ENCODE results near the gene LGR5. TPM values are rescaled to one million over a fixed set of nuclear protein-coding genes. Genes with fewer than 3 reads are reported as not detected.

The LGR5 gene, protein sequence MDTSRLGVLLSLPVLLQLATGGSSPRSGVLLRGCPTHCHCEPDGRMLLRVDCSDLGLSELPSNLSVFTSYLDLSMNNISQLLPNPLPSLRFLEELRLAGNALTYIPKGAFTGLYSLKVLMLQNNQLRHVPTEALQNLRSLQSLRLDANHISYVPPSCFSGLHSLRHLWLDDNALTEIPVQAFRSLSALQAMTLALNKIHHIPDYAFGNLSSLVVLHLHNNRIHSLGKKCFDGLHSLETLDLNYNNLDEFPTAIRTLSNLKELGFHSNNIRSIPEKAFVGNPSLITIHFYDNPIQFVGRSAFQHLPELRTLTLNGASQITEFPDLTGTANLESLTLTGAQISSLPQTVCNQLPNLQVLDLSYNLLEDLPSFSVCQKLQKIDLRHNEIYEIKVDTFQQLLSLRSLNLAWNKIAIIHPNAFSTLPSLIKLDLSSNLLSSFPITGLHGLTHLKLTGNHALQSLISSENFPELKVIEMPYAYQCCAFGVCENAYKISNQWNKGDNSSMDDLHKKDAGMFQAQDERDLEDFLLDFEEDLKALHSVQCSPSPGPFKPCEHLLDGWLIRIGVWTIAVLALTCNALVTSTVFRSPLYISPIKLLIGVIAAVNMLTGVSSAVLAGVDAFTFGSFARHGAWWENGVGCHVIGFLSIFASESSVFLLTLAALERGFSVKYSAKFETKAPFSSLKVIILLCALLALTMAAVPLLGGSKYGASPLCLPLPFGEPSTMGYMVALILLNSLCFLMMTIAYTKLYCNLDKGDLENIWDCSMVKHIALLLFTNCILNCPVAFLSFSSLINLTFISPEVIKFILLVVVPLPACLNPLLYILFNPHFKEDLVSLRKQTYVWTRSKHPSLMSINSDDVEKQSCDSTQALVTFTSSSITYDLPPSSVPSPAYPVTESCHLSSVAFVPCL
- polyA plus RNA-seq (ENCODE audit: insufficient read length), result 2.4 TPM

DNA sequence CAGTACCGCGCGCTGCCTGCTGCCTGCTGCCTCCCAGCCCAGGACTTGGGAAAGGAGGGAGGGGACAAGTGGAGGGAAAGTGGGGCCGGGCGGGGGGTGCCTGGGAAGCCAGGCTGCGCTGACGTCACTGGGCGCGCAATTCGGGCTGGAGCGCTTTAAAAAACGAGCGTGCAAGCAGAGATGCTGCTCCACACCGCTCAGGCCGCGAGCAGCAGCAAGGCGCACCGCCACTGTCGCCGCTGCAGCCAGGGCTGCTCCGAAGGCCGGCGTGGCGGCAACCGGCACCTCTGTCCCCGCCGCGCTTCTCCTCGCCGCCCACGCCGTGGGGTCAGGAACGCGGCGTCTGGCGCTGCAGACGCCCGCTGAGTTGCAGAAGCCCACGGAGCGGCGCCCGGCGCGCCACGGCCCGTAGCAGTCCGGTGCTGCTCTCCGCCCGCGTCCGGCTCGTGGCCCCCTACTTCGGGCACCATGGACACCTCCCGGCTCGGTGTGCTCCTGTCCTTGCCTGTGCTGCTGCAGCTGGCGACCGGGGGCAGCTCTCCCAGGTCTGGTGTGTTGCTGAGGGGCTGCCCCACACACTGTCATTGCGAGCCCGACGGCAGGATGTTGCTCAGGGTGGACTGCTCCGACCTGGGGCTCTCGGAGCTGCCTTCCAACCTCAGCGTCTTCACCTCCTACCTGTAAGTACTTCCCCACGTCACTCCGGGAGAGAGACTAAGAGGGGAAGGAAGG lies at the start of gene LGR5:
Gene LGR5 (plus strand): TSS at position 186 of the 732 bp plus-strand sequence. CDS start 283 bp downstream, at position 469.
- peak; percentile 83 for DNase-seq

DNA sequence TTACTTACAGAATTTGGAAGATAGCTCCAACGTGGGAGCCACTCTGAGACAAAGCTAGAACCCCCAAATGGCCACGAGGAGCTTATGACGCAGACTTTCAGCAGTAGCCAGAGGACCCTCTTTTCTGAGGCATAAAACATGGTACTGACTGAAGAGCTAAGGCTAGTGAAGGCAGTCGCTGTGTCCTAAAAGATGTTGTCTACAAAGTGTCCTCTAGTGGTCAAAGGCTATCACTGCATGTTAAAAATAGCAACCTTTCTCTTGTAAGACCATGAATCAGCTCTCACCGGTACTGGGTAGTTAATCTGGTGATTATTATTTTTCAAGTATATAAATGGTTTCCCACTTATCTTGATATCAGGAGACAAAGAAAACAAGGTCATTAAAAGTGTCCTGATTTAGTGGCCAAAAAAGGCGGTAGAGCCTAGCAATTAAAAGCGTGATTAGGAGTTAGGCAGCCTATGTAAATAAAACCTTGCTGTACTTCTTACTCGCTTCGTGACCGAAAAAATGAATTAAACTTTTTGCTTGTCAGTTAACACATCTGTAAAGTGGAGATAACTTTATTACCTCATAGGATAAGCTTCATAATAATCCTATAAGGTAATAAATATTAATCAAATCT lies 47.0 kb upstream of the LGR5 start:
- peak; percentile 32 for DNase-seq

DNA sequence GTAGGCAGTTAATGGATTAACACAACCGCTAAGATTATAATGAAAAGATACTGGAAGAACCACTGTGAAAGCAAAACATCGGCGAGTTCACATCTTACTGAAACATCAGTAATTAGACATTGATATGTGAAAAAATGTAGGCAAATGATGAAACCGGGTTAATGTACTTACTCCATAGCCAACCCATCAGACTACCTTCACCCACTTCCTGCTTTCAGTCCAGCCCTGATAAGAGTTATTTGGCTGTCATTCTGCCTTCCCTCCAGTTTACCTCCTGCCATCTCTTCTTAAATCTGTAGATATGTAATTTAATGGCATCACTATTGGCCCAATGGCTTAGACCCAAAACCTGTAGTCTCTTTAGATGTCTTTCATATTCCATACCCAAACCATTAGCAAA lies 46.0 kb upstream of the LGR5 start:
- no peak for DNase-seq

DNA sequence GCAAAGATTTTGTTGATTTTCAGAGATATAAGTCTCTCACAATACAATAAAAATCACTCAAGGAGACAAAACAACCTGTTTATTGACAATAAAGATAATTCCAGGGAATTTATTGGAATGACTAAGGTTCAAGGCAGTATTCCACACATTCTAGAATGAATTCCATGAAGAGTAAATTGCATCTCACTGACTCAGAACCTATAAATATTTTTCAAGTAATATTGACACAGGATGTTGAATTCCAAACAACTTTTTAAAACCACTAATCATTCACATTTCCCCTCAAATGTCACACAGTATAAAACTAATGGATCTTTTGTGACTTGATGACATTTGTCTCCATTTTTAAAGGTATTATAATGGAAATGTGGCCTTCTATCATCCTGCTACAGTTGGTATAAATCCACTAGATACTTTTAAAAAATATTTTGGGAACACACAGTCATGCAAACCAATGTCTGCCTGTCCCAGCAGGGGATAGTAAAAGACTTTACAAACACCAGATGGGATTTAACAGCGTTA lies 42.1 kb upstream of the LGR5 start:
- no peak for DNase-seq

DNA sequence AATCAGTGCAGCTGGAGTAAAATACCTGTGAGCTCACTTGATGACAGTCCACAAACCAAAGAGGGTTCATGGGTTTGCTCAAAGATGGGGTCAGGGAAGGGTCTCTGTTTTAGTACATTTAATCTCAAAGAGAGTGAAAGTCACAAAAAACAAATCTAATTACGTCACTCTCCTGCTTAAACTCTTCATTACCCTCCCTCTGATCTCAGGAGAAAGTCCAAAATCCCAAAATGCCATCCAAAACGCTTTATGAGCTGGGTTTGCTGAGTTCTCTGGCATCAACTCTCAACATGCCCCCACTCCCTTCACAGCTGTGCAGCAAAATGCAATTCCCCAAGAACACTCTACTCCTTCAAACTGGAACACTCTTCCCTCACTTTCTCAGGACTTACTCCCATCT lies 40.4 kb upstream of the LGR5 start:
- DNase-seq, result no peak

DNA sequence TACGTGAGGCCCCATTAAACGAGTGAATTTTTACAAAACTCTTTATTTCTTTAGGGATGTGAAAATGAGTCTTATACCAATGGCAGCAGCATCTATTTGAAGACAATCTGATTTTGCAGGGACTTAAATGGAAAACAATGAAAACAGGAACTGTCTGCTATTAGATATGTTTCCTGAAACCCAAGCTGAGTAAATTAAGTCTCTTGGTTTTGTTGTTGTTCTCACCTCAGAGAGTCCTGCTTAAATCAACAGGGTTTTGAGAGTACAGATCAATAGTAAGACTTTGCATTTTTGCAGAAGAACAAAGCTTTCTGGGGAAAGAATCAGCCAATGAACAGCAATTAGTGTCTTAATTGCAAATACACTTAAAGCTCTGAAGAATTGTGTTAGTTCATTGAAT lies 39.1 kb upstream of the LGR5 start:
- DNase-seq, result no peak

DNA sequence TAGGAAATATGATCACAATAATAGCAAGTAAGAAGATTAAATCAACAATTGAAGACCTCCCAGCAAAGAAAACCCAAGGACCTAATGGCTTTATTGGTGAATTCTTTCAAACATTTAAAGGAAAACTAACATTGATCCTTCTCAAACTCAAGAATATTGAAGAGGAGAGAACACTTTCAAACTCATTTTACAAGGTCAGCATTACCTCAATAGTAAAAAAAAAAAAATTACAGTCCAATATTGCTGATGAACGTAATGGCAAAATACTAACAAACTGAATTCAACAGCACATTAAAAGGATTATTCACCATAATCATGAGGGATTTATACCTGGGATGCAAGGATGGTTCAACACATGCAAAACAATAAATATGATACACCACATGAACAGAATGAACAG lies 33.7 kb upstream of the LGR5 start:
- no peak for DNase-seq

DNA sequence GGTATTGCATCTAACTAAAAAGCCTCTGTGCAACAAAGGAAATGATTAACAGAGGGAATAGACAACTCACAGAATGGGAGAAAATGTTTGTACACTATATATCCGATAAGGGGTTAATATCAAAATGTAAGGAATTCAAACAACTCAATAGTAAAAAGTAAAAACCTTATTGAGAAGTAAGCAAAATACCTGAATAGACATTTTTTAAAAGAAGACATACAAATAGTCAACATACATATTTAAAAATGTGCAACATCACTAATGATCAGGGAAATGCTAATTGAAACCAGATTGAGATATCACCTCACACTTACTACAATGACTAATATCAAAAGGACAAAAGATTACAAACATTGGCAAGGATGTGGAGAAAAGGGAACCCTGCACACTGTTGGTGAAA lies 31.9 kb upstream of the LGR5 start:
- DNase-seq, result no peak

DNA sequence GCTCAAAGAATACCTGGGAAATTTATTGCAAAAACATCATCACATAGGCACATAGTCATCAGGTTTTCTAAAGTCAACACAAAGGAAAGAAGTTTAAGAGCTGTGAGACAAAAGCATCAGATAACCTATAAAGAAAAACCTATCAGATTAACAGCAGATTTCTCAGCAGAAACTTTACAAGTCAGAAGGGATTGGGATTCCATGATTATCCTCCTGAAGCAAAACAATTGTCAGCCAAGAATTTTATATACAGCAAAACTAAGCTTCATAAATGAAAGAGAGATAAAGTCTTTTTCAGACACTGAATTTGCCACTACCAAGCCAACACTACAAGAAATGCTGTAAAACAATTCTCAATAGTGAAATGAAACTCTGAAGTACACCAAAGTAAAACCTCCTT lies 28.8 kb upstream of the LGR5 start:
- no peak for DNase-seq

DNA sequence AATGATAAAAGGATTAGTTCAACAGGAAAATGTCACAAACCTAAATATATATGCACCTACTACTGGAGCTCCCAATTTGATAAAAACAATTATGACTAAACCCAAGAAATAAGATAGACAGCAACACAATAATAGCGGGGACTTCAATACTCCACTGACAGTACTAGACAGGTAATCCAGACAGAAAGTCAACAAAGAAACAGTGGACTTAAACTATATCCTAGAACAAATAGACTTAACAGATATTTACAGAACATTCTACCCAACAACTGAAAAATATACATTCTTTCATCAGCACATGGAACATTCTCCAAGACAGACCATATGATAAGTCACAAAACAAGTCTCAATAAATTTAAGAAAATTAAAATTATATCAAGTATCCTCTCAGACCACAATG lies 28.0 kb upstream of the LGR5 start:
- no peak for DNase-seq

DNA sequence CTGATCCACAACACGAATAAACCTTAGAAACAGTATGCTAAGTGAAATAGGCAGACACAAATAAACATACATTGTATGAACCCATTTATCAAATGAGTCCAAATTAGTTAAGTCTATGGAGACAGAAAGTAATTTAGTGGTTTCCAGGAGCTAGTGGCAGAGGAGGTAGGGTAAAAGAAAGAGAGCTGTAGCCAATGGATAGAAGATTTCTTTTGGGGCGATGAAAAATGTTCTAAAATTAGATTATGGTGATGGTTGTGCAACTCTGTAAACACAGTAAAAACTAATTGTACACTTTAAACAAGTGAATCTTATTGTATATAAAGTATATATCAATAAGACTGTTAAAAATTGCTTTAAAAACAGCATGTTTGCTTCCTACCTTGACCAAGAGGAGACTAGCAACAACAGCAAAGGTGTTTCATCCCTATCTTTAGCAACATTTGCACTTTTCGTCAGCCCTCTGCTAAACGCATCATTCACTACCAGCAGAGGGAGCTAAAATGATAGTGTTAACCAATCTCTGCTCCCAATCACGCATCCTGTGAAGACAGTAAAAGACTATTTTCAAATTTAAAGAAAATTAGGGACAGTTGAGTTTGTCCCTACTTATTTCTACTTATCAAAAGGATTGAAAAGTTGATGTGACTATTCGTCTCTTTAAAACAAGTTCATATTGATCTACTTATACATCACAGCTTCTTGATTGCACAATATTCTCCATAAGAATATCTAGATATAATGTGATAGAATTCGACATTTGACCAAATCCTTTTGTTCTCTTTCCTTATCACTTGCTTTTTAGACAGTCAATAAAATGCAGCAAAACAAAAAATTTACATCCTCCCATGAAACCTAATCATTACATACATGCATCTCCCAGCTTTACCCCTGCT lies 24.0 kb upstream of the LGR5 start:
- peak; percentile 32 for DNase-seq

DNA sequence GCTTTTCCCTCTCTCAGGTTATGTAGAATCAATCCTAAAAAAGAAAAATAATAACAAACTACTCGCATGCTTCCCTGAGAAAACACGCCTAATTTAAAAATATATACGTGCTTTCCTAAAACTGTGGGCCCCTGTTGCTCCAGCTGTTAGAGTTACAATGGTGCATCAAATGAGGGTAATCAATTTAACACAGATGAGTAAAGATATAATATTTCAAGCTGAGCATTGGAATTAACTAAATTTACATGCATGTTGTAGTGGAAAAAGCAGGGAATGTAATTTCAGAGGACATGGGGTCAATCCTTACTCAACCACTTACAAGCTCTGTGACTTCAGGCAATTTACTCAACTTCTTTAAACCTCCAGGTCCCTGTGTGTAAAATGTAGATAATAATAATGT lies 22.4 kb upstream of the LGR5 start:
- DNase-seq, result no peak

DNA sequence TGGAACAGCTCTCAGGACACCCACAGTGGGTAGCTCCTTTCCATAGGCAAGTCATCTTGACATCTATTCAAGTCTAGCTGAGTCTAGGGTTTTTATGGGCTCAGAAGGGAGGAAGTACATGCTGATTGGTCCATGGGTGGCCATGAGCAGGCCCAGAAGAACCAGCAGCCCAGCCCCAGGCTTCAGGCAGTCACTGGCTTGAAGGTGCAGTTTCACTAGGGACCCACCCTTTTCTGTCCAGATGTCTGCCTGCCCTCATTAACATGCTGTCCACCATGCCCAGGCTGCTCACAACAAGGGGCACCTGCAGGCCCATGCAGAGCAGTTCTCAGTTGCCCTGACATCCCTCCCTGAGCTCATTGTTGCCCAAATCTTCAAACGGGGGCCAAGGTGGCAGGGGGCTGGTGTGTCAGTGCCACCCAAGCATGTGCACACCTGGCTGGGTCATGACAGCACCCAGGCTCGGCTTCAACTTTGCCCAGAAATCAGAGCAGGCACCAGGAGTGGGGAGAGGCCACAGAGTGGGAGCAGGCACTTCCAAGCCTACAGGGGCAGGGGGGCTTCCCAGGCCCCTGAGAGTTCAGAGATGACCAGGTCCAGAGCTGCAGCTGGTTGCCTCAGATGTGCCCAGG lies 18.7 kb upstream of the LGR5 start:
- DNase-seq, result no peak

DNA sequence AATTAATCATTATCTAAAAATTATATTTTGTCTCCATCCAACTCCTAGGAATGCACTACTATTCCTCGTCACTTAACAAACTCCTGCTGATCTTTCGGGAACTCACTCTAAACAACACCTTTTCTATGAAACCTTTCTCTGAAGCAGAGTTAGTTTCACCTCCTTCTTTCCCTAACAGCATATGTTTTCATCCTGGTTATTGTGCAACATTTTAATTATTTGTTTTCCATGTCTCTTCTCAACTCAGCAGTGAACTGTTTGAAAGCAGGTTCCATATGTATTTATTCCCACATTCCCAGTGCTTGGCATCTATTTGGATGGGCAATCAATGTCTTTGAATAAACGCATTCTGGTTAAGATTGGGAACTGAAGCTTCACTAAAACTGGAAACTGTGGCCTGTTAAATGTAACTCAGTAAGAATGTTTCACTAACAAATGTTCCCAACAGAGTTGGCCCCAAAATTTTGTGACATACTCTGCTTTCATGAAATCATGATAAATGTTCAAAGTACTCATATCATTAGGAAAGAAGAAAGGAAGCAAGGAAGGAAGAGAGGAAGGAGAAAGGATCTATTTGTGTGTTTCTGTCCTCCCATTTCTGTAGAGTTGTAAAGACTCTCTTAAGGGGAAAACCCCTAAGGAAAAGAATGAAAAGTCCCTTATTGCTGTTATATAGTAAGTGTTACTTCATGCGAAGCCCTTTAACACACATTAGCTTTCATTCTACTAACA lies 13.9 kb upstream of the LGR5 start:
- DNase-seq, result no peak

DNA sequence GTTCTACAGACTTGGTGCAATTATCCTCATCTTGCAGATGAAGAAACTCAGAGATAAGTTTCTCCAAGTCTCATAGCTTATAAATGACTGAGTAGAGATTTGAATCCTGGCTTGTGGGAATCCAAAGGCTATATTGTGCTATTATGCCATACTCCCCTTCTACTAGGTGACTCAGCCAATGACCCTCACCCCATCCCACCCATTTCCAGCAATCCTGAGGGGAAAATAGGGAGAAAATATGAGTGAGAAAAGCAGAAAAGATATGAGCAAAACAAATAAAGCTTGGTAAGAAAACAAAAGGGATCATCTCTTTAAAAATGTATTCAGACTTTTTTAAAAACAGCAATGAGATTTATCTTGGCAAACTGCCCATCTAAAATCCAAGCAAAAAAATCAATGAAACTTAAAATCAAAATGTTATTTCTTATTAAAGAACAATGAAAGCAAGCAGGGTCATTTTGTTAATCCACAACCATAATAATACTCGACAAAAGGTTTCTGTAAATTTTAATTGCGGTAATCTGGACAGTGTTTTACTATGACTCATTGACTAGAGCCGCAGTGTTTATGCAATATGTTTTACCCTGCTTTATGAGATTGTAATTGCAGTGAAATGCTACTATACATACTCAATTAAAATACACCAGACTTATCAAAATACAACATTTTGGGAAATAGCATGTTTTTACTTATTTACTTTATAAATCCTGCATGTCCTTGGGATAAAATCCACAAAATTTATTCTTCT lies 13.1 kb upstream of the LGR5 start:
- DNase-seq, result no peak

DNA sequence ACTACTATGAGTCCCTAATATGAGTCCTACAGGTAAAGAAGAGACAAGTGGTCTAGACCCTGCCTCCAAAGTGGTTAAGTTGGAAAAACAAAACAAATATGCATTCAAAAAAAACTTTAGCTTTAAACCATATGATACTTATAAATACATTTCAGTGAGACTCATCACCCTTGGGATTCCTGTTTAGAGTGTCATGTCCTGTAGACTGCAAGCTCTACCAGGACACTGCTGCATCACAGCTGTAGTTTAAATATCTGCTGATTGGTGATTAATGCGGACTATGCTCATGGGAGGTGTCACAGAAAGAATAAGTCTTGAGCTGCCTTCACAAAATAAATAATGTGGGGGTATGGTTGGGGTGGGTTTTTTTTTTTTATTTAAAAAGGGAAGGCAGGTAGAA lies 8.8 kb upstream of the LGR5 start:
- DNase-seq, result no peak

DNA sequence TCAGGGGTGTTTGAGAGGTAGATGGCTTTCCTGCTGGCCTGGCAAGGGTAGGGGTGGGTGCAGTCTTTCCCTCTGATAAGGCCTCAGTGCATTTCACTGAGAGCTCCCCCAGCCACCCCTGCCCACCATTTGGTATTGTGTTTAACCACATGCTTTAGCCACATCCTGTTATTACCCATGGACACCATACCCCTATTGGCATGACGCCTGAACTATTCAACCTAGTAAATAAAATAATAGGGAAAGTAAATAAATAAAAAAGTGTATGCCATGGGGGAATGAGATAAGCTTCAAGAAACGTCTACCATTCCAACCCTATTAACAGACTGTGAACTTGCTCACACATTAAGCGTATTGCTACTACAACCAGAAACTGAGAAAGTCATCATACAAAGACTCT lies 7.6 kb upstream of the LGR5 start:
- DNase-seq, result no peak

DNA sequence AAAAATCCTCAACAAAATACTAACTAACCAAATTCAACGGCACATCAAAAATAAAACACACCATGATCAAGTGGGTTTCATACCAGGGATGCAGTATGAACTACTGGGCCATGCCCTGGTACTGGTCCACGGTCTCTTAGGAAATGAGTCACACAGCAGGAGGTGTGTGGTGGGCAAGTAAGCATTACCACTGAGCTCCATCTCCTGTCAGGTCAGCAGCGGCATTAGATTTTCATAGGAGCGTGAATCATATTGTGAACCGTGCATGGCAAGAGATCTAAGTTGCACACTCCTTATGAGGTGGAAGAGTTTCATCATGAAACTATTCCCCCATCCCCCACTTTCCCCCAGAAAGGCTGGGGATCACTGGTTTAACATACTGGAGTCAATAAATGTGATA lies 6.7 kb upstream of the LGR5 start:
- no peak for DNase-seq

DNA sequence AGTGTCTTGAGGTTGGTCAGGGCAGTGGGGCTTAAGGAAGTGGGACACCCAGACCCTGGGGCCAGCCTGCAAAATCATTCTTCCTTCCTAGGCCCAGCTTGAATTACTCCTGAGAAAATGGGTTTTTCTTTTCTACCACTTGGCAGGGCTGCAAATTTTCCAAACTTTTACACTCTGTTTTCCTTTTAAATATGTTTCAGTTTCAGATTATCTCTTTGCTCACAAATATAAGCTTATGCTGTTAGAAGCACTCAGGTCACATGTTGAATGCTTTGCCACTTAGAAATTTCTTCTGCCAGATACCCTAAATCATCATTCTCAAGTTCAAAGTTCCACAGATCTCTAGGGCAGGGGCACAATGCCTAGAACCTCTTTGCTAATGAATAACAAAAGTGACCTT lies 2.9 kb upstream of the LGR5 start:
- no peak for DNase-seq

All from hindlimb muscle (tissue), 1 donor.